Neural progenitor cell (in vitro differentiated cells): ENCODE data around the gene GOLGA1.

Source experiments
- EZH2 ChIP-seq: fragments of 200-600 bp; sonication (generic); IDR thresholded peaks from 2 replicates; pipeline ENCODE4 v1.6.1; 2017; ENCODE audit warnings: antibody characterized with exemption, mild to moderate bottlenecking, moderate library complexity
- TF ChIP-seq, protein P1 (sequence below): fragments of 200-600 bp; sonication (generic); IDR thresholded peaks from 2 replicates; pipeline ENCODE4 v1.5.1; 2017; ENCODE audit warnings: antibody characterized with exemption, mild to moderate bottlenecking

DNA sequence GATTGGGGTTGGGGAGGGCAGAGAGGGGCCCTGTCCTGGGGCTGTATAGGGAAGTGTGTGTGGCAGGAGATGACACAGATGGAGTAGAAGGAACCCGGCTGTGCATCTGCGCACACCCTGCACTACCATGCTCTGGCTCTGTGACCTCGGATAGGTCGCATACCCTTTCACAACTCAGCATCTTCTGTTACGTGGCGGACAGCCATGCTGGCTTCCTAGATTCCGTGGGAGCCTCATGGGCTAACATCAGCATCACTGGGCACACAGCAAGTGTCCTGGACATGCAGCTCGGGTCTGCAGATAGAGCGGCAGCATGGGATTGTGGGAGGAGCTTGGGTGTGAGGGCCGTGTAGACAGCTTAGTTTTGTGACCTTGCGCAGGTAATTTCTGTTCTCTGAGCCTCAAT, 69.7 kb downstream of the GOLGA1 start:
- TF ChIP-seq, protein P1, sequence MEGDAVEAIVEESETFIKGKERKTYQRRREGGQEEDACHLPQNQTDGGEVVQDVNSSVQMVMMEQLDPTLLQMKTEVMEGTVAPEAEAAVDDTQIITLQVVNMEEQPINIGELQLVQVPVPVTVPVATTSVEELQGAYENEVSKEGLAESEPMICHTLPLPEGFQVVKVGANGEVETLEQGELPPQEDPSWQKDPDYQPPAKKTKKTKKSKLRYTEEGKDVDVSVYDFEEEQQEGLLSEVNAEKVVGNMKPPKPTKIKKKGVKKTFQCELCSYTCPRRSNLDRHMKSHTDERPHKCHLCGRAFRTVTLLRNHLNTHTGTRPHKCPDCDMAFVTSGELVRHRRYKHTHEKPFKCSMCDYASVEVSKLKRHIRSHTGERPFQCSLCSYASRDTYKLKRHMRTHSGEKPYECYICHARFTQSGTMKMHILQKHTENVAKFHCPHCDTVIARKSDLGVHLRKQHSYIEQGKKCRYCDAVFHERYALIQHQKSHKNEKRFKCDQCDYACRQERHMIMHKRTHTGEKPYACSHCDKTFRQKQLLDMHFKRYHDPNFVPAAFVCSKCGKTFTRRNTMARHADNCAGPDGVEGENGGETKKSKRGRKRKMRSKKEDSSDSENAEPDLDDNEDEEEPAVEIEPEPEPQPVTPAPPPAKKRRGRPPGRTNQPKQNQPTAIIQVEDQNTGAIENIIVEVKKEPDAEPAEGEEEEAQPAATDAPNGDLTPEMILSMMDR, result no peak
- TF ChIP-seq EZH2, result no peak
